Breast epithelium (tissue), 3 donors: ENCODE measurements around the gene NCAPG2.

Source experiments
- POLR2AphosphoS5 ChIP-seq, 3 donors: sonication (generic); formaldehyde crosslinking; IDR thresholded peaks; one replicate each; pipeline ENCODE4 v1.6.1; 2017; ENCODE audit warnings: antibody characterized with exemption in 3 of 3
- TF ChIP-seq, protein P1 (sequence below), 3 donors: fragments of 450-650 bp; IDR thresholded peaks; one replicate each; pipeline ENCODE4 v1.5.1; 2016 to 2017; ENCODE audit warnings: antibody characterized with exemption in 3 of 3, mild to moderate bottlenecking in 3 of 3, moderate library complexity in 3 of 3

DNA sequence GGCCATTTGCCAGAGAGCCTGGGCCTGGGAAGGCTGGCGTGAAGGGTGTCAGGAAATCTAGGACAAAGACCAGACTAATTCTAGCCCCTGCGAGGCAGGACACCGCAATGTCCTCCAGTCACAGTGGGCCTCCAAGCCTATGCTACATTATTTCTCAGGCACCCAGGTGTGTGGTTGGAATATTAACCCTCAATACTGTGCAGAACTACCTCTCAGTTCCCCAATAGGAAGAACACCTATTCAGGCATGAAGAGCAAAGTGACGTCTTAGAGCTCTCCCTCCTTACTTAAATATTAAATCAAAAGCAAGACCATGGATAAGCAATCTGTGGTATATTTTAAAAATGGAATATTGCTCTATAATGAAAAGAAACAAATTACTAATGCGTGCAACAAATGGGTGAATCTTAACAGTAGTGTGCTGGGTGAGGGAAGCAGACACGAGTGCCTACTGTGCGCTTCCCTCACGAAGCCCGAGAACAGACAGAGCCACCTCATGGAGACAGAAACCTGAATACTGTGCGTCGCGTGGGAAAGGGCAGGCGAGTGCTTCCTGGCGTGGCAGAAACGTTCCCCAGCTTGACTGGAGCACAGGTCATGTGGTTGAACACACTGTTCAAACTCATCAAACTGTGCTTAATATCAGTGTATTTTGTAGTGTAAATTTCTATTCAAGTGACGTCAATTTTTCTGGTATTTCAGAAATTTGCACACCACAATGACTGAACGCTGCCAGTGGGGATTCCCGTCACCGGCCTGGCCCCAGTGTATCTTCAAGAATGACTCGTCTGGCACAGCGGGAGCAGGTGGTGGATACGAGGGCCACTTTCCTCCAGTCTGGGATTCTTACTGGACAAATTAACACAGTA lies 101.5 kb downstream of the NCAPG2 start:
- no peak for TF ChIP-seq POLR2AphosphoS5 (IDR thresholded peaks at IDR 0.05)
- TF ChIP-seq, protein P1, sequence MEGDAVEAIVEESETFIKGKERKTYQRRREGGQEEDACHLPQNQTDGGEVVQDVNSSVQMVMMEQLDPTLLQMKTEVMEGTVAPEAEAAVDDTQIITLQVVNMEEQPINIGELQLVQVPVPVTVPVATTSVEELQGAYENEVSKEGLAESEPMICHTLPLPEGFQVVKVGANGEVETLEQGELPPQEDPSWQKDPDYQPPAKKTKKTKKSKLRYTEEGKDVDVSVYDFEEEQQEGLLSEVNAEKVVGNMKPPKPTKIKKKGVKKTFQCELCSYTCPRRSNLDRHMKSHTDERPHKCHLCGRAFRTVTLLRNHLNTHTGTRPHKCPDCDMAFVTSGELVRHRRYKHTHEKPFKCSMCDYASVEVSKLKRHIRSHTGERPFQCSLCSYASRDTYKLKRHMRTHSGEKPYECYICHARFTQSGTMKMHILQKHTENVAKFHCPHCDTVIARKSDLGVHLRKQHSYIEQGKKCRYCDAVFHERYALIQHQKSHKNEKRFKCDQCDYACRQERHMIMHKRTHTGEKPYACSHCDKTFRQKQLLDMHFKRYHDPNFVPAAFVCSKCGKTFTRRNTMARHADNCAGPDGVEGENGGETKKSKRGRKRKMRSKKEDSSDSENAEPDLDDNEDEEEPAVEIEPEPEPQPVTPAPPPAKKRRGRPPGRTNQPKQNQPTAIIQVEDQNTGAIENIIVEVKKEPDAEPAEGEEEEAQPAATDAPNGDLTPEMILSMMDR (IDR thresholded peaks at IDR 0.05) = no peak
